WTC11 (cell line): ENCODE results near the gene LRP11. TPM values are rescaled to one million over a fixed set of nuclear protein-coding genes. Genes with fewer than 3 reads are reported as not detected.
A peak's percentile ranks its signal among the peaks of the same experiment; 100 is the strongest.

Experiments
- ATAC-seq: fragments of 200-7000 bp; cut with Tn5 transposase; 2 replicates; pipeline ENCODE4 v1.10.0; 2021; ENCODE audit warnings: mild to moderate bottlenecking, moderate library complexity
- CTCF ChIA-PET: fragments of 300-600 bp; sonication (Branson Sonifier 250); formaldehyde crosslinking; loops from one replicate; lab custom pipeline; 2021; ENCODE audit warnings: antibody characterized with exemption; lab: Charles Lee
- POLR2A ChIA-PET: fragments of 350-600 bp; sonication (Branson Sonifier 250); formaldehyde crosslinking; loops from one replicate; lab custom pipeline; 2021; ENCODE audit warnings: antibody characterized with exemption; lab: Charles Lee
- DNase-seq: peaks from one replicate; pipeline ENCODE4 v3.0.0; 2021; ENCODE audit warnings: low spot score
- H3K27ac Mint-ChIP-seq: 2 replicates; pipeline ENCODE4 v1.8.0; 2021; ENCODE audit warnings: mixed read lengths
- H3K27me3 Mint-ChIP-seq: 2 replicates; pipeline ENCODE4 v1.8.0; 2021; ENCODE audit warnings: low read depth, mild to moderate bottlenecking, moderate library complexity, mixed read lengths
- H3K36me3 Mint-ChIP-seq: 2 replicates; pipeline ENCODE4 v1.8.0; 2021; ENCODE audit warnings: mixed read lengths
- H3K4me1 Mint-ChIP-seq: 2 replicates; pipeline ENCODE4 v1.8.0; 2022; ENCODE audit warnings: mixed read lengths
- H3K4me3 Mint-ChIP-seq: 2 replicates; pipeline ENCODE4 v1.8.0; 2021; ENCODE audit warnings: mild to moderate bottlenecking, moderate library complexity, mixed read lengths
- H3K9me3 Mint-ChIP-seq: 2 replicates; pipeline ENCODE4 v1.8.0; 2021; ENCODE audit warnings: mixed read lengths
- ARID4B ChIP-seq: sonication (generic); formaldehyde crosslinking; IDR thresholded peaks from 2 replicates; pipeline ENCODE4 v1.8.0; 2023; ENCODE audit warnings: missing genetic modification reagents, mild to moderate bottlenecking, borderline replicate concordance
- CDX4 ChIP-seq: fragments of 250-450 bp; sonication (Bioruptor Pico); IDR thresholded peaks from 2 replicates; pipeline ENCODE4 v1.9.0; 2021; ENCODE audit warnings: moderate library complexity, mild to moderate bottlenecking, inconsistent platforms, borderline replicate concordance
- GRHL2 ChIP-seq: fragments of 250-450 bp; sonication (Bioruptor Pico); IDR thresholded peaks from 2 replicates; pipeline ENCODE4 v1.8.0; 2022; ENCODE audit warnings: mild to moderate bottlenecking, moderate library complexity; ENCODE audit not compliant: insufficient replicate concordance, severe bottlenecking
- RORB ChIP-seq: fragments of 250-450 bp; sonication (Bioruptor Pico); IDR thresholded peaks from 2 replicates; pipeline ENCODE4 v1.9.0; 2021; ENCODE audit warnings: mild to moderate bottlenecking
- SMAD3 ChIP-seq: sonication (generic); formaldehyde crosslinking; IDR thresholded peaks from 2 replicates; pipeline ENCODE4 v1.8.0; 2022; ENCODE audit warnings: missing genetic modification reagents, mild to moderate bottlenecking, borderline replicate concordance
- TCF7 ChIP-seq: sonication (generic); formaldehyde crosslinking; IDR thresholded peaks from 2 replicates; pipeline ENCODE4 v1.8.0; 2022; ENCODE audit warnings: mild to moderate bottlenecking, low read depth, missing genetic modification reagents, moderate library complexity
- TEAD4 ChIP-seq: sonication (generic); formaldehyde crosslinking; IDR thresholded peaks from 2 replicates; pipeline ENCODE4 v1.8.0; 2022; ENCODE audit warnings: mild to moderate bottlenecking, missing genetic modification reagents
- USF1 ChIP-seq: sonication (generic); formaldehyde crosslinking; IDR thresholded peaks from 2 replicates; pipeline ENCODE4 v1.8.0; 2022; ENCODE audit warnings: mild to moderate bottlenecking, missing genetic modification reagents
- ZNF121 ChIP-seq: sonication (generic); formaldehyde crosslinking; IDR thresholded peaks from 2 replicates; pipeline ENCODE4 v1.8.0; 2023; ENCODE audit warnings: missing genetic modification reagents
- ZNF219 ChIP-seq: sonication (generic); formaldehyde crosslinking; IDR thresholded peaks from 2 replicates; pipeline ENCODE4 v1.8.0; 2023; ENCODE audit warnings: missing genetic modification reagents, mild to moderate bottlenecking, borderline replicate concordance
- ZNF232 ChIP-seq: sonication (generic); formaldehyde crosslinking; IDR thresholded peaks from 2 replicates; pipeline ENCODE4 v1.8.0; 2022; ENCODE audit warnings: mild to moderate bottlenecking, missing genetic modification reagents
- ZNF263 ChIP-seq: sonication (generic); formaldehyde crosslinking; IDR thresholded peaks from 2 replicates; pipeline ENCODE4 v1.8.1; 2022; ENCODE audit warnings: low read depth, mild to moderate bottlenecking, moderate library complexity, missing genetic modification reagents
- ZNF317 ChIP-seq: sonication (generic); formaldehyde crosslinking; IDR thresholded peaks from 2 replicates; pipeline ENCODE4 v1.8.1; 2023; ENCODE audit warnings: low read depth, mild to moderate bottlenecking, moderate library complexity, missing genetic modification reagents, borderline replicate concordance
- ZNF416 ChIP-seq: fragments of 250-450 bp; sonication (Bioruptor Pico); IDR thresholded peaks from 2 replicates; pipeline ENCODE4 v1.9.0; 2021; ENCODE audit warnings: mild to moderate bottlenecking, inconsistent platforms
- ZNF425 ChIP-seq: fragments of 250-450 bp; sonication (Bioruptor Pico); conservative IDR thresholded peaks from 2 replicates; pipeline ENCODE4 v1.9.0; 2021; ENCODE audit warnings: mild to moderate bottlenecking
- total RNA-seq: library from RNA; stranded (reverse); gene quantifications from 3 replicates; pipeline ENCODE4 v1.2.3, GENCODE V29; 2021
- TF ChIP-seq, protein P1 (sequence below): sonication (generic); formaldehyde crosslinking; IDR thresholded peaks from 2 replicates; pipeline ENCODE4 v1.8.1; 2022; ENCODE audit warnings: low read depth, mild to moderate bottlenecking, moderate library complexity, missing genetic modification reagents, borderline replicate concordance
- TF ChIP-seq, protein P2 (sequence below): sonication (generic); formaldehyde crosslinking; IDR thresholded peaks from 2 replicates; pipeline ENCODE4 v1.8.0; 2022; ENCODE audit warnings: mild to moderate bottlenecking, missing genetic modification reagents
- TF ChIP-seq, protein P3 (sequence below): fragments of 250-450 bp; sonication (Bioruptor Pico); IDR thresholded peaks from 2 replicates; pipeline ENCODE4 v1.9.0; 2021; ENCODE audit warnings: mild to moderate bottlenecking

Gene LRP11
- total RNA-seq, 1 experiment from 2014 or later, result 19.8 TPM

DNA sequence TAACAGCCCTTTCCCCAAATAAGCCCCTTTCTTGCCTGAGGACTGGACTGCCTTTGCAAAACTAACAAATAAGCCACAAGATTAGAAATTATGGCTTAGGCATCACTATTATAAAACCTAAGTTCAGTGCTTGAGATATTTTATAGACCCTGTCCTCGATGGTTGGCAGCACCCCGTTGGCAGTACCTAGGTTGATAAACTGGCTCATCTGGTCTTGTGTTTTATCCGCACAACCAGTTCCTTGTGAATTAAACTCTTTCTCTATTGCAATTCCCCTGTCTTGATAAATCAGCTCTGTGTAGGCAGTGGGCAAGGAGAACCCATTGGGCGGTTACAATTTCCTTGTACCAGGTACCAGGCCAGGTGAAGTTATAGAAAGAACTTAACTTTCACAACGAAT lies 6.6 kb downstream of the LRP11 start (continued):
- TF ChIP-seq TCF7 (CRISPR knock-in tag), result no peak
- no peak for TF ChIP-seq ZNF219 (CRISPR knock-in tag)
- TF ChIP-seq ZNF317, result no peak
- no peak for TF ChIP-seq ZNF232 (CRISPR knock-in tag)
- TF ChIP-seq SMAD3 (CRISPR knock-in tag), result no peak
- no peak for TF ChIP-seq RORB (CRISPR knock-in tag)
- no peak for TF ChIP-seq ZNF425
- TF ChIP-seq TEAD4 (CRISPR knock-in tag), result no peak
- TF ChIP-seq, all 79 proteins: peak for 0

DNA sequence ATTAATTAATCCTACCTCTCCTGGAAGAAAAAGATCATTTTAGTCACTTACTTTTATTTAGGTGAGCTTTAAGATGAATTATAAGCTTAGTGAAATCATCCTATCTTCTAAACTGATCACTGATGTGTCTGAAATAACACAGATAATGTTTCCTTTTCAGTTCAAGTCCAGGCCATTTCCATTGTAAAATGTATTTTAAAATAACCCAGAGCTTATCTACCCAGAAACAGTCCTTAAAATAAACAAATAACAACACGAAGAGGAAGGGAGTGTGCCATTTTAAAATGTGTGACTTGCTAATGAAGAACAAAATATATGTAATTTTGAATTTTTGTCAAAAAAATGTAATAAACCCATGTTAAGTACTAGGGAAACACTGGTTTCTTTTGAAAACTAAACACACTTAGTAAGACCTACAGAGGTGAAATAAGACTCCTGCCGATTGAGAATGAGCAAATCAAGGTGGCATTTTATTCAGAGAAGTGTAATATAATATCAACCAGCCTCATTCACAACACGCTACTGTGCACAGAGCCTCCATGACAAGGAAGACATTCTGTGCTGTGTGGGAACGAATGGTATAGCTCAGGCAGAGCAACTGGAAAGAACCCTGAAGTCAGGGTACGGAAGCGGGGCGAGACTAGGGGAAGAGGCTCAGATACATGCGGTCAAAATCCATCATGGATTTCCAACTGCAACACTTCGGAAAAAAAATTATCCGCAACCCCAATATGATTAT lies 7.7 kb downstream of the LRP11 start:
- DNase-seq, result no peak
- no peaks in the 10 kb centered on the region for H3K9me3 Mint-ChIP-seq
- TF ChIP-seq, protein P1, sequence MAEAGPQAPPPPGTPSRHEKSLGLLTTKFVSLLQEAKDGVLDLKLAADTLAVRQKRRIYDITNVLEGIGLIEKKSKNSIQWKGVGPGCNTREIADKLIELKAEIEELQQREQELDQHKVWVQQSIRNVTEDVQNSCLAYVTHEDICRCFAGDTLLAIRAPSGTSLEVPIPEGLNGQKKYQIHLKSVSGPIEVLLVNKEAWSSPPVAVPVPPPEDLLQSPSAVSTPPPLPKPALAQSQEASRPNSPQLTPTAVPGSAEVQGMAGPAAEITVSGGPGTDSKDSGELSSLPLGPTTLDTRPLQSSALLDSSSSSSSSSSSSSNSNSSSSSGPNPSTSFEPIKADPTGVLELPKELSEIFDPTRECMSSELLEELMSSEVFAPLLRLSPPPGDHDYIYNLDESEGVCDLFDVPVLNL (CRISPR knock-in tag), result no peak
- no peak for TF ChIP-seq ZNF121 (CRISPR knock-in tag)
- no peak for TF ChIP-seq TCF7 (CRISPR knock-in tag)
- no peak for TF ChIP-seq ARID4B
- no peak for TF ChIP-seq ZNF263 (CRISPR knock-in tag)
- TF ChIP-seq, all 79 proteins: peak for 0
- H3K27ac Mint-ChIP-seq, result no peak overlapping the region; the same call in 1 of the 2 replicates
- no peaks in the 10 kb centered on the region for H3K36me3 Mint-ChIP-seq
- H3K27me3 Mint-ChIP-seq, result no peaks in the 10 kb centered on the region
- peaks cover 49% of the 10 kb centered on the region for H3K4me1 Mint-ChIP-seq
- ChIA-PET POLR2A (no interaction called here), CTCF (interaction anchor here (1.6 kb wide), 1 partner anchor 16 kb away, joined by 3 read pairs; no protein-coding TSS in a partner anchor)
- H3K4me3 Mint-ChIP-seq, result no peak overlapping the region
- no peak for ATAC-seq

DNA sequence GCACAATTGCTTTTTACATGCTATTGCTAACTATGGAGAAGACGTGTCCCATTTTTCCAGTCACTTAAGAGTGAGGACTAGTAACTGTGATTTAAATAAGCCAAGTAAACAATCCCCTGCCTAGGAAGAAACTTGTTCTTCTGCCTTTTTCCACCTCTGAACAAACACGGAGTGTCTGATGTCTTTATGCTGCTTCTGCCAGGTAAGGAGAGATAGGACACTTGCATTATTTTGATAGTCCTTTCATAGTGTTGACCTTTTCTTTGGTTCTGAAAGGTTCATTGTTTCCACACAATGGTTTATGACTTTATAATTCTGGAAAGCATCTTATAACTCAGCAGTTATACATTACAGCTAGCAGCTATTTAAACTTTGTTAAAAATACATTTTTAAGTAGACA lies 8.4 kb downstream of the LRP11 start:
- 0 out of 2 replicates have a peak overlapping the region, but pooled peaks have one; percentile 23 for H3K27ac Mint-ChIP-seq
- H3K27me3 Mint-ChIP-seq, result no peaks in the 10 kb centered on the region
- no peak overlapping the region for H3K4me3 Mint-ChIP-seq
- no peak for TF ChIP-seq GRHL2 (CRISPR knock-in tag)
- TF ChIP-seq, protein P2, sequence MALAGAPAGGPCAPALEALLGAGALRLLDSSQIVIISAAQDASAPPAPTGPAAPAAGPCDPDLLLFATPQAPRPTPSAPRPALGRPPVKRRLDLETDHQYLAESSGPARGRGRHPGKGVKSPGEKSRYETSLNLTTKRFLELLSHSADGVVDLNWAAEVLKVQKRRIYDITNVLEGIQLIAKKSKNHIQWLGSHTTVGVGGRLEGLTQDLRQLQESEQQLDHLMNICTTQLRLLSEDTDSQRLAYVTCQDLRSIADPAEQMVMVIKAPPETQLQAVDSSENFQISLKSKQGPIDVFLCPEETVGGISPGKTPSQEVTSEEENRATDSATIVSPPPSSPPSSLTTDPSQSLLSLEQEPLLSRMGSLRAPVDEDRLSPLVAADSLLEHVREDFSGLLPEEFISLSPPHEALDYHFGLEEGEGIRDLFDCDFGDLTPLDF (CRISPR knock-in tag), result no peak
- no peak for TF ChIP-seq ZNF416
- TF ChIP-seq, protein P3, sequence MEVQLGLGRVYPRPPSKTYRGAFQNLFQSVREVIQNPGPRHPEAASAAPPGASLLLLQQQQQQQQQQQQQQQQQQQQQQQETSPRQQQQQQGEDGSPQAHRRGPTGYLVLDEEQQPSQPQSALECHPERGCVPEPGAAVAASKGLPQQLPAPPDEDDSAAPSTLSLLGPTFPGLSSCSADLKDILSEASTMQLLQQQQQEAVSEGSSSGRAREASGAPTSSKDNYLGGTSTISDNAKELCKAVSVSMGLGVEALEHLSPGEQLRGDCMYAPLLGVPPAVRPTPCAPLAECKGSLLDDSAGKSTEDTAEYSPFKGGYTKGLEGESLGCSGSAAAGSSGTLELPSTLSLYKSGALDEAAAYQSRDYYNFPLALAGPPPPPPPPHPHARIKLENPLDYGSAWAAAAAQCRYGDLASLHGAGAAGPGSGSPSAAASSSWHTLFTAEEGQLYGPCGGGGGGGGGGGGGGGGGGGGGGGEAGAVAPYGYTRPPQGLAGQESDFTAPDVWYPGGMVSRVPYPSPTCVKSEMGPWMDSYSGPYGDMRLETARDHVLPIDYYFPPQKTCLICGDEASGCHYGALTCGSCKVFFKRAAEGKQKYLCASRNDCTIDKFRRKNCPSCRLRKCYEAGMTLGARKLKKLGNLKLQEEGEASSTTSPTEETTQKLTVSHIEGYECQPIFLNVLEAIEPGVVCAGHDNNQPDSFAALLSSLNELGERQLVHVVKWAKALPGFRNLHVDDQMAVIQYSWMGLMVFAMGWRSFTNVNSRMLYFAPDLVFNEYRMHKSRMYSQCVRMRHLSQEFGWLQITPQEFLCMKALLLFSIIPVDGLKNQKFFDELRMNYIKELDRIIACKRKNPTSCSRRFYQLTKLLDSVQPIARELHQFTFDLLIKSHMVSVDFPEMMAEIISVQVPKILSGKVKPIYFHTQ (CRISPR knock-in tag), result no peak
- no peak for TF ChIP-seq SMAD3 (CRISPR knock-in tag)
- no peak for TF ChIP-seq USF1
- no peak for TF ChIP-seq RORB (CRISPR knock-in tag)
- TF ChIP-seq CDX4 (CRISPR knock-in tag), result no peak
- DNase-seq (no peak), ATAC-seq (no peak)
- H3K9me3 Mint-ChIP-seq, result no peaks in the 10 kb centered on the region
- CTCF ChIA-PET, result no interaction called here
- POLR2A ChIA-PET, result no interaction called here
- no peaks in the 10 kb centered on the region for H3K36me3 Mint-ChIP-seq
- H3K4me1 Mint-ChIP-seq, result peaks cover 43% of the 10 kb centered on the region
